NB4 (cell line): ENCODE measurements around the gene NR6A1.

Source experiments
- DNase-seq: peaks from one replicate; pipeline ENCODE4 v3.0.0; 2010; ENCODE audit warnings: low read depth
- H3K4me3 ChIP-seq: one replicate; pipeline ENCODE4 v1.5.1; 2011; ENCODE audit warnings: mild to moderate bottlenecking, low read depth, low read length, moderate library complexity
- MYC ChIP-seq: IDR thresholded peaks from 2 replicates; pipeline ENCODE4 v1.6.1; 2011; ENCODE audit warnings: low read depth, low read length
- POLR2A ChIP-seq: IDR thresholded peaks from 2 replicates; pipeline ENCODE4 v1.6.1; 2011; ENCODE audit warnings: mild to moderate bottlenecking; ENCODE audit not compliant: insufficient read length; ENCODE audit errors: extremely low read depth
- TF ChIP-seq, protein P1 (sequence below): IDR thresholded peaks from one replicate; pipeline ENCODE4 v1.5.1; 2012; ENCODE audit warnings: low read depth, low read length
- TF ChIP-seq, protein P2 (sequence below): IDR thresholded peaks from 2 replicates; pipeline ENCODE4 v1.6.1; 2011; ENCODE audit warnings: low read depth, low read length

NR6A1 gene

DNA sequence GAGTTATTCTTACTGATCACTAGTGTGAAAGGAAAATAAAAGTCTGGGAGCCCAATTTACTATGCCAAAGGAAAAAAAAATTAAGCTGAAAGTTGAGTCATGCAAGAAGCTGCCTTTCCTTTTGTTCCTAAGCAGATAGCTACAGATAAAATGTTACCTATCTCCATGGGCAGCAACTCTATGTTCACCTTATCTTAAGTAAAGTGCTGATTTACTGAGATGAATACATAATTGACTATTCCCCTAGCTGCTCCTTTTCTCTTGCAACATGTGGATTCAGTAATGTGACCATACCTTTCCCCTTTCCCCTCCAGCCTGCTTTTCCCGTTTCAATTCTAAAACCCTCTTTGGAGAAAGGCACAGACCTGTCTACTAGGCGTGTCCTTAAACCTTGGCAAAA lies 201.2 kb downstream of the NR6A1 start:
- DNase-seq = no peak
- TF ChIP-seq, protein P1, sequence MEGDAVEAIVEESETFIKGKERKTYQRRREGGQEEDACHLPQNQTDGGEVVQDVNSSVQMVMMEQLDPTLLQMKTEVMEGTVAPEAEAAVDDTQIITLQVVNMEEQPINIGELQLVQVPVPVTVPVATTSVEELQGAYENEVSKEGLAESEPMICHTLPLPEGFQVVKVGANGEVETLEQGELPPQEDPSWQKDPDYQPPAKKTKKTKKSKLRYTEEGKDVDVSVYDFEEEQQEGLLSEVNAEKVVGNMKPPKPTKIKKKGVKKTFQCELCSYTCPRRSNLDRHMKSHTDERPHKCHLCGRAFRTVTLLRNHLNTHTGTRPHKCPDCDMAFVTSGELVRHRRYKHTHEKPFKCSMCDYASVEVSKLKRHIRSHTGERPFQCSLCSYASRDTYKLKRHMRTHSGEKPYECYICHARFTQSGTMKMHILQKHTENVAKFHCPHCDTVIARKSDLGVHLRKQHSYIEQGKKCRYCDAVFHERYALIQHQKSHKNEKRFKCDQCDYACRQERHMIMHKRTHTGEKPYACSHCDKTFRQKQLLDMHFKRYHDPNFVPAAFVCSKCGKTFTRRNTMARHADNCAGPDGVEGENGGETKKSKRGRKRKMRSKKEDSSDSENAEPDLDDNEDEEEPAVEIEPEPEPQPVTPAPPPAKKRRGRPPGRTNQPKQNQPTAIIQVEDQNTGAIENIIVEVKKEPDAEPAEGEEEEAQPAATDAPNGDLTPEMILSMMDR = no peak
- TF ChIP-seq, protein P2, sequence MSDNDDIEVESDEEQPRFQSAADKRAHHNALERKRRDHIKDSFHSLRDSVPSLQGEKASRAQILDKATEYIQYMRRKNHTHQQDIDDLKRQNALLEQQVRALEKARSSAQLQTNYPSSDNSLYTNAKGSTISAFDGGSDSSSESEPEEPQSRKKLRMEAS = no peak
- TF ChIP-seq POLR2A (no peak), MYC (no peak)
- no peak overlapping the region for H3K4me3 ChIP-seq

DNA sequence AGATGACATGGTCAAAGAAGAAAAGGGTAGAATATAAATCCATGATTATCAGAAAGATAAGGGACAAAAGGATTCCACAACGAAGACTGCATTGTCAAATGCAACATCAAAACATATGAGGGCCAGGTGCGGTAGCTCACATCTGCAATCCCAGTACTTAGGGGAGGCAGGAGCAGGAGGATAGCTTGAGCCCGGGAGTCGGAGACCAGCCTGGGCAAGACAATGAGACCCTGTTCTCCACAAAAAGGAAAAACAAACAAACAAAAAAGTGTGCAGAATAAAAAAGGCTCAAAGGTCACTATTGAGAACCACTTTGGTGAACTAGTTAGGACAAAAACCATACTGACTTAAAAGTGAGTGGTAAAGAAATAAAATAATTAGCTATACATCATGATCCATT lies 203.7 kb downstream of the NR6A1 start:
- DNase-seq = no peak
- no peak overlapping the region for H3K4me3 ChIP-seq
- TF ChIP-seq, protein P1 = no peak
- TF ChIP-seq, protein P2 = no peak
- TF ChIP-seq MYC = no peak
- TF ChIP-seq POLR2A = no peak

DNA sequence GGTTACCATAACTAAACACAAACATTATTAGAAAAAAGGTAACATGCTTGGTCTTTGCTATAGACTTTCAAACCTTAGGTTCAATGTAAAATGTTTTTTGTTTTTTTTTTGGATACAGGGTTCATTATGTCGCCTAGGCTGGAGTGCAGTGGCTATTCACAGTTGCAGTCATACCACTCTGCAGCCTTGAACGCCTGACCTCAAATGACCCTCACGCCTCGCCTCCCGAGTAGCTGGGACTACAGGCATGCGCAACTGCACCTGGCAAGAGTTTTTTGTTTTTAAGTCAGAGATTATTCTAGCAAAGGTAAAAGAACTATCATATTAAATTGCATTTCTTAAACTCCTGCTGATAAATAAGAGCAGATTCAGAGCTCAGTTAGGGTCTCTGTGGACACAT lies 208.8 kb downstream of the NR6A1 start:
- no peak for DNase-seq
- no peak overlapping the region for H3K4me3 ChIP-seq
- TF ChIP-seq, protein P2 = no peak
- TF ChIP-seq MYC (no peak), POLR2A (no peak)
- TF ChIP-seq, protein P1 = no peak

DNA sequence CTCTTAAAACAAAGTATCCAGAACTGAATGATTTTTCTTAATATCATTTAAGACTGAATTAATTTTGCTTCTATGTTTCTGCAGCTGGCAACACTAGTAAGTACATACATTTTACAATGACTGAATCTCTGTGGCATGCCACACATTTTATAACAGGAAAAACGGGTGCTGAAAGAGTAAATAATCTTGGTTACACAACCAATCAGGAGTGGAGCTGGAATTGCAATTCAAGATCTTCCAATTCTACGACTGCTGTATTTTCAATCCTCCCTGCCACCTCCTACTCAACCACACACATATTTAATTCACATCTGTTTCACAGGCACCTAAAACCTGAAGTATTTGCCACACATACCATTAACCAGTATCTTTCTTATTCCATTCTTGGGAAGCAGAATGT lies 211.2 kb downstream of the NR6A1 start:
- DNase-seq = no peak
- TF ChIP-seq MYC (no peak), POLR2A (no peak)
- TF ChIP-seq, protein P1 = no peak
- TF ChIP-seq, protein P2 = no peak
- no peak overlapping the region for H3K4me3 ChIP-seq

DNA sequence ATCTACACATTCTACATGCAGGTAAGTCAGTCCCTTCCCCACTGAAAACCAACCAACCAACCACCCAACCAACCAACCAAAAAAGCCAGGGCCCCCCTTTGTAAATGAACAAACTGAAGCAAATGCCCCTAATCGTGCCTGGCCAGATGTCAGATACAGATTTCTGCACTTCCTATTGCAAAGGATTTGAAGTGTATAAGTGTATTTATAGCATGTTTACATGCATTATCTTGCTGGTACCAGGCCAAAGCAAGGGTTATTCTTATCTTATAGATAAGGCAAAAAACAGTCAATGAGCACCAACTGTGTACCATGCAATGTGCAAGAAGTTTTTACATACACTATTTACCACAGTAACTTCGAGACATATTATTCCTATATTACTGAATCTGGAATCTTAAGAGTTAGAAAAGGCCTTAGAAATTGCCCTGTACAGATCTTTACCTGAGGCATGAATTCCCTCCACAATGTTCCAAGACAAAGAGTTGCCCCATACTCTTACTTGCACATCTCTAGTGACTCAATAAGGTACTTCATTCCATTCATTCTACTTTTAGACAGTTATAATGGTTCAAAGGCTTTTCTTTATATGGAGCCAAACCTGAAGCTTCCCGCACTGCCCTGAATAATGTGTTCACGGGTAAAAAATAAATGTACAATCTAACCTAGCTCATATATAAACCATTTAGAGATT lies 212.2 kb downstream of the NR6A1 start:
- no peak overlapping the region for H3K4me3 ChIP-seq
- no peak for DNase-seq
- TF ChIP-seq MYC (no peak), POLR2A (no peak)
- TF ChIP-seq, protein P1 = no peak
- TF ChIP-seq, protein P2 = no peak
